ENCODE measurements around the gene DCC. TPM values are rescaled to one million over a fixed set of nuclear protein-coding genes. Genes with fewer than 3 reads are reported as not detected.

Gene DCC
- total RNA-seq, 2 experiments from 2014 or later, result not detected

GRCh38 chr18:52979892-52980291, 639.9 kb downstream of the DCC start:
- DNase-seq (no peak), ATAC-seq (no peak)
- Mint-ChIP-seq H3K9me3 (ENCODE audit: low read depth) (peaks cover 2% of the 10 kb centered on the region), H3K4me1 (no peaks in the 10 kb centered on the region), H3K27ac (no peak overlapping the region), H3K27me3 (no peaks in the 10 kb centered on the region), H3K4me3 (no peak overlapping the region), H3K36me3 (no peaks in the 10 kb centered on the region)
- CTCF ChIA-PET, result no interaction called here

GRCh38 chr18:52991246-52991645, 651.2 kb downstream of the DCC start:
- no peak for DNase-seq
- Mint-ChIP-seq H3K9me3 (ENCODE audit: low read depth) (peaks cover 3% of the 10 kb centered on the region), H3K4me1 (no peaks in the 10 kb centered on the region), H3K4me3 (no peak overlapping the region), H3K36me3 (no peaks in the 10 kb centered on the region), H3K27me3 (no peaks in the 10 kb centered on the region), H3K27ac (no peak overlapping the region)
- ATAC-seq, result no peak
- CTCF ChIA-PET, result no interaction called here

GRCh38 chr18:52992041-52992440, 652.0 kb downstream of the DCC start:
- H3K27ac Mint-ChIP-seq, result no peak overlapping the region
- H3K4me1 Mint-ChIP-seq, result no peaks in the 10 kb centered on the region
- no peak overlapping the region for H3K4me3 Mint-ChIP-seq
- ATAC-seq, result no peak
- DNase-seq, result no peak
- H3K9me3 Mint-ChIP-seq (ENCODE audit: low read depth), result peaks cover 5% of the 10 kb centered on the region
- no peaks in the 10 kb centered on the region for H3K36me3 Mint-ChIP-seq
- no peaks in the 10 kb centered on the region for H3K27me3 Mint-ChIP-seq
- CTCF ChIA-PET, result no interaction called here

- no peak overlapping the region for H3K4me3 Mint-ChIP-seq
- H3K27me3 Mint-ChIP-seq, result no peaks in the 10 kb centered on the region
- DNase-seq (no peak), ATAC-seq (no peak)
- no peak overlapping the region for H3K27ac Mint-ChIP-seq
- H3K9me3 Mint-ChIP-seq (ENCODE audit: low read depth), result peaks cover 8% of the 10 kb centered on the region
- H3K36me3 Mint-ChIP-seq, result no peaks in the 10 kb centered on the region
- CTCF ChIA-PET, result no interaction called here
- no peaks in the 10 kb centered on the region for H3K4me1 Mint-ChIP-seq
These were observed 655.9 kb downstream of the DCC start for GRCh38 chr18:52995875-52996274.

- CTCF ChIA-PET, result no interaction called here
- H3K36me3 Mint-ChIP-seq, result no peaks in the 10 kb centered on the region
- H3K9me3 Mint-ChIP-seq (ENCODE audit: low read depth), result peaks cover 12% of the 10 kb centered on the region
- ATAC-seq (no peak), DNase-seq (no peak)
- no peak overlapping the region for H3K27ac Mint-ChIP-seq
- H3K4me3 Mint-ChIP-seq, result no peak overlapping the region
- H3K4me1 Mint-ChIP-seq, result no peaks in the 10 kb centered on the region
- no peaks in the 10 kb centered on the region for H3K27me3 Mint-ChIP-seq
These were observed 659.6 kb downstream of the DCC start for GRCh38 chr18:52999633-53000032.

- no peak overlapping the region for H3K27ac Mint-ChIP-seq
- no peak for DNase-seq
- ATAC-seq, result no peak
- CTCF ChIA-PET, result no interaction called here
- H3K4me3 Mint-ChIP-seq, result no peak overlapping the region
- H3K9me3 Mint-ChIP-seq (ENCODE audit: low read depth), result peaks cover 10% of the 10 kb centered on the region
- no peaks in the 10 kb centered on the region for H3K36me3 Mint-ChIP-seq
- no peaks in the 10 kb centered on the region for H3K4me1 Mint-ChIP-seq
- H3K27me3 Mint-ChIP-seq, result no peaks in the 10 kb centered on the region
These were observed 664.8 kb downstream of the DCC start for GRCh38 chr18:53004798-53005197.

GRCh38 chr18:53018791-53019190, 678.8 kb downstream of the DCC start:
- no peak overlapping the region for H3K4me3 Mint-ChIP-seq
- CTCF ChIA-PET, result no interaction called here
- H3K4me1 Mint-ChIP-seq, result no peaks in the 10 kb centered on the region
- no peak overlapping the region for H3K27ac Mint-ChIP-seq
- DNase-seq (no peak), ATAC-seq (no peak)
- peaks cover 2% of the 10 kb centered on the region for H3K9me3 Mint-ChIP-seq (ENCODE audit: low read depth)
- H3K36me3 Mint-ChIP-seq, result no peaks in the 10 kb centered on the region
- H3K27me3 Mint-ChIP-seq, result no peaks in the 10 kb centered on the region

- ATAC-seq, result no peak
- H3K4me1 Mint-ChIP-seq, result no peaks in the 10 kb centered on the region
- no peaks in the 10 kb centered on the region for H3K27me3 Mint-ChIP-seq
- no peak overlapping the region for H3K4me3 Mint-ChIP-seq
- H3K27ac Mint-ChIP-seq, result no peak overlapping the region
- CTCF ChIA-PET, result no interaction called here
- peaks cover 2% of the 10 kb centered on the region for H3K9me3 Mint-ChIP-seq (ENCODE audit: low read depth)
- DNase-seq, result no peak
- no peaks in the 10 kb centered on the region for H3K36me3 Mint-ChIP-seq
These were observed 685.2 kb downstream of the DCC start for GRCh38 chr18:53025247-53025646.

GRCh38 chr18:53028565-53028964, 688.6 kb downstream of the DCC start:
- Mint-ChIP-seq H3K4me3 (no peak overlapping the region), H3K9me3 (ENCODE audit: low read depth) (peaks cover 2% of the 10 kb centered on the region), H3K4me1 (no peaks in the 10 kb centered on the region), H3K27me3 (no peaks in the 10 kb centered on the region), H3K36me3 (no peaks in the 10 kb centered on the region), H3K27ac (no peak overlapping the region)
- no peak for ATAC-seq
- CTCF ChIA-PET, result no interaction called here
- DNase-seq, result no peak

- Mint-ChIP-seq H3K27ac (no peak overlapping the region), H3K4me3 (no peak overlapping the region), H3K9me3 (ENCODE audit: low read depth) (peaks cover 4% of the 10 kb centered on the region), H3K36me3 (no peaks in the 10 kb centered on the region), H3K4me1 (no peaks in the 10 kb centered on the region), H3K27me3 (no peaks in the 10 kb centered on the region)
- DNase-seq, result no peak
- CTCF ChIA-PET, result no interaction called here
- ATAC-seq, result no peak
These were observed 693.1 kb downstream of the DCC start for GRCh38 chr18:53033128-53033527.

GRCh38 chr18:53038608-53039007, 698.6 kb downstream of the DCC start:
- Mint-ChIP-seq H3K27me3 (no peaks in the 10 kb centered on the region), H3K27ac (no peak overlapping the region), H3K4me3 (no peak overlapping the region), H3K4me1 (no peaks in the 10 kb centered on the region), H3K9me3 (ENCODE audit: low read depth) (peaks cover 12% of the 10 kb centered on the region), H3K36me3 (no peaks in the 10 kb centered on the region)
- DNase-seq (no peak), ATAC-seq (no peak)
- CTCF ChIA-PET, result no interaction called here

- ATAC-seq (no peak), DNase-seq (no peak)
- Mint-ChIP-seq H3K4me3 (no peak overlapping the region), H3K9me3 (ENCODE audit: low read depth) (peaks cover 12% of the 10 kb centered on the region), H3K4me1 (no peaks in the 10 kb centered on the region), H3K27ac (no peak overlapping the region), H3K36me3 (no peaks in the 10 kb centered on the region), H3K27me3 (no peaks in the 10 kb centered on the region)
- CTCF ChIA-PET, result no interaction called here
These were observed 700.3 kb downstream of the DCC start for GRCh38 chr18:53040286-53040685.

GRCh38 chr18:53056064-53056463, 716.1 kb downstream of the DCC start:
- no peak for DNase-seq
- no peaks in the 10 kb centered on the region for H3K27me3 Mint-ChIP-seq
- H3K36me3 Mint-ChIP-seq, result no peaks in the 10 kb centered on the region
- ATAC-seq, result no peak
- CTCF ChIA-PET, result no interaction called here
- no peaks in the 10 kb centered on the region for H3K4me1 Mint-ChIP-seq
- peaks cover 7% of the 10 kb centered on the region for H3K9me3 Mint-ChIP-seq (ENCODE audit: low read depth)
- no peak overlapping the region for H3K4me3 Mint-ChIP-seq
- H3K27ac Mint-ChIP-seq, result no peak overlapping the region

GRCh38 chr18:53070788-53071187, 730.8 kb downstream of the DCC start:
- ATAC-seq, result no peak
- Mint-ChIP-seq H3K27ac (no peak overlapping the region), H3K4me3 (no peak overlapping the region), H3K4me1 (no peaks in the 10 kb centered on the region), H3K36me3 (no peaks in the 10 kb centered on the region), H3K27me3 (no peaks in the 10 kb centered on the region), H3K9me3 (ENCODE audit: low read depth) (no peaks in the 10 kb centered on the region)
- CTCF ChIA-PET, result no interaction called here
- no peak for DNase-seq

GRCh38 chr18:53080687-53081086, 740.7 kb downstream of the DCC start:
- no peak for ATAC-seq
- CTCF ChIA-PET, result no interaction called here

More at GRCh38 chr18:53080687-53081086, 740.7 kb downstream of the DCC start:
- Mint-ChIP-seq H3K4me3 (no peak overlapping the region), H3K9me3 (ENCODE audit: low read depth) (peaks cover 3% of the 10 kb centered on the region), H3K4me1 (no peaks in the 10 kb centered on the region), H3K36me3 (no peaks in the 10 kb centered on the region), H3K27me3 (no peaks in the 10 kb centered on the region), H3K27ac (no peak overlapping the region)
- no peak for DNase-seq

All from activated CD8-positive, alpha-beta memory T cell treated with anti-CD3 and anti-CD28 coated beads, Interleukin-2, amount 10 ng/mL, durations not matched to agents 7 days and 5 days (primary cell).